ENCODE measurements around the gene OTOG.

The OTOG gene

GRCh38 chr11:17533778-17534415, 13.2 kb upstream of the OTOG start:
- no peak for TF ChIP-seq MYC (IDR thresholded peaks at IDR 0.05; ENCODE audit: low read depth, low read length)
- TF ChIP-seq MAX (IDR thresholded peaks at IDR 0.05; ENCODE audit: low read depth, low read length), result no peak
- TF ChIP-seq CTCF (IDR thresholded peaks at IDR 0.05; ENCODE audit: low read depth, low read length), result no peak
- no peak for TF ChIP-seq POLR2A (IDR thresholded peaks at IDR 0.05; ENCODE audit: extremely low read depth, insufficient read length)
- no peak overlapping the region for H3K4me3 ChIP-seq (ENCODE audit: low read depth, low read length)
- no peak for DNase-seq (ENCODE audit: low read depth)

GRCh38 chr11:17535488-17535887, 11.6 kb upstream of the OTOG start:
- no peak for TF ChIP-seq POLR2A (IDR thresholded peaks at IDR 0.05; ENCODE audit: extremely low read depth, insufficient read length)
- TF ChIP-seq MAX (IDR thresholded peaks at IDR 0.05; ENCODE audit: low read depth, low read length), result no peak
- TF ChIP-seq MYC (IDR thresholded peaks at IDR 0.05; ENCODE audit: low read depth, low read length), result no peak
- no peak for TF ChIP-seq CTCF (IDR thresholded peaks at IDR 0.05; ENCODE audit: low read depth, low read length)
- H3K4me3 ChIP-seq (ENCODE audit: low read depth, low read length), result no peak overlapping the region
- DNase-seq (ENCODE audit: low read depth), result no peak

- DNase-seq (ENCODE audit: low read depth), result no peak
- TF ChIP-seq MAX (IDR thresholded peaks at IDR 0.05; ENCODE audit: low read depth, low read length) (no peak), CTCF (IDR thresholded peaks at IDR 0.05; ENCODE audit: low read depth, low read length) (no peak), MYC (IDR thresholded peaks at IDR 0.05; ENCODE audit: low read depth, low read length) (no peak), POLR2A (IDR thresholded peaks at IDR 0.05; ENCODE audit: extremely low read depth, insufficient read length) (no peak)
- H3K4me3 ChIP-seq (ENCODE audit: low read depth, low read length), result no peak overlapping the region
Measured at GRCh38 chr11:17537261-17537660, 9.8 kb upstream of the OTOG start.

GRCh38 chr11:17538054-17538453, 9.0 kb upstream of the OTOG start:
- no peak for DNase-seq (ENCODE audit: low read depth)
- no peak overlapping the region for H3K4me3 ChIP-seq (ENCODE audit: low read depth, low read length)
- TF ChIP-seq POLR2A (IDR thresholded peaks at IDR 0.05; ENCODE audit: extremely low read depth, insufficient read length) (no peak), MAX (IDR thresholded peaks at IDR 0.05; ENCODE audit: low read depth, low read length) (no peak), CTCF (IDR thresholded peaks at IDR 0.05; ENCODE audit: low read depth, low read length) (no peak), MYC (IDR thresholded peaks at IDR 0.05; ENCODE audit: low read depth, low read length) (no peak)

GRCh38 chr11:17538731-17539130, 8.3 kb upstream of the OTOG start:
- no peak overlapping the region for H3K4me3 ChIP-seq (ENCODE audit: low read depth, low read length)
- TF ChIP-seq POLR2A (IDR thresholded peaks at IDR 0.05; ENCODE audit: extremely low read depth, insufficient read length), result no peak
- TF ChIP-seq MYC (IDR thresholded peaks at IDR 0.05; ENCODE audit: low read depth, low read length), result no peak
- TF ChIP-seq CTCF (IDR thresholded peaks at IDR 0.05; ENCODE audit: low read depth, low read length), result no peak
- no peak for TF ChIP-seq MAX (IDR thresholded peaks at IDR 0.05; ENCODE audit: low read depth, low read length)
- DNase-seq (ENCODE audit: low read depth), result no peak

All from NB4 (cell line).